DOHH2 (cell line): ENCODE results near the gene TUBB6.

Experiments used
- H3F3A ChIP-seq: fragments of 200-600 bp; sonication (generic), shearing (Covaris generic); 2 replicates; pipeline ENCODE4 v1.6.0; 2016; ENCODE audit warnings: antibody characterized with exemption, mild to moderate bottlenecking; ENCODE audit not compliant: control insufficient read depth, insufficient read depth
- H3K27ac ChIP-seq: fragments of 200-600 bp; sonication (generic); 2 replicates; pipeline ENCODE4 v1.5.1; 2014; ENCODE audit warnings: low read depth, mild to moderate bottlenecking, low read length, moderate library complexity
- H3K27me3 ChIP-seq: fragments of 200-600 bp; sonication (generic); 2 replicates; pipeline ENCODE4 v1.6.1; 2014; ENCODE audit warnings: mild to moderate bottlenecking, low read length, mixed read lengths; ENCODE audit not compliant: control insufficient read depth
- H3K36me3 ChIP-seq: fragments of 200-600 bp; sonication (generic); 2 replicates; pipeline ENCODE4 v1.6.1; 2014; ENCODE audit warnings: mild to moderate bottlenecking, low read length, moderate library complexity, mixed read lengths; ENCODE audit not compliant: control insufficient read depth
- H3K4me1 ChIP-seq: fragments of 200-600 bp; sonication (generic); 2 replicates; pipeline ENCODE4 v1.6.1; 2014; ENCODE audit warnings: mild to moderate bottlenecking, low read length, mixed read lengths; ENCODE audit not compliant: control insufficient read depth
- H3K4me2 ChIP-seq: fragments of 200-600 bp; sonication (generic); 2 replicates; pipeline ENCODE4 v1.6.0; 2014; ENCODE audit warnings: mild to moderate bottlenecking, low read length, moderate library complexity
- H3K4me3 ChIP-seq: fragments of 200-600 bp; sonication (generic); 2 replicates; pipeline ENCODE4 v1.5.1; 2014; ENCODE audit warnings: mild to moderate bottlenecking, low read length, mixed read lengths
- H3K79me2 ChIP-seq: fragments of 200-600 bp; sonication (generic); 2 replicates; pipeline ENCODE4 v1.6.1; 2014; ENCODE audit warnings: mild to moderate bottlenecking, low read length, mixed read lengths; ENCODE audit not compliant: control insufficient read depth
- H3K9me2 ChIP-seq: fragments of 200-600 bp; sonication (generic); replicated peaks from 2 replicates; pipeline ENCODE4 v1.6.1; 2014; ENCODE audit warnings: mild to moderate bottlenecking, low read length, mixed read lengths; ENCODE audit not compliant: control insufficient read depth
- H3K9me3 ChIP-seq: fragments of 200-600 bp; sonication (generic); 2 replicates; pipeline ENCODE4 v1.6.1; 2014; ENCODE audit warnings: antibody characterized with exemption, low read length, mixed read lengths; ENCODE audit not compliant: control insufficient read depth, insufficient read depth
- H4K20me1 ChIP-seq: fragments of 200-600 bp; sonication (generic); 2 replicates; pipeline ENCODE4 v1.6.0; 2014; ENCODE audit warnings: low read depth, mild to moderate bottlenecking, antibody characterized with exemption, low read length, moderate library complexity; ENCODE audit not compliant: control insufficient read depth, insufficient read depth
- CTCF ChIP-seq: fragments of 200-600 bp; sonication (generic); IDR thresholded peaks from one replicate; pipeline ENCODE4 v1.5.1; 2014; ENCODE audit warnings: antibody characterized with exemption, mild to moderate bottlenecking, low read depth, low read length; ENCODE audit not compliant: poor library complexity, severe bottlenecking
- EZH2phosphoT487 ChIP-seq: fragments of 200-600 bp; sonication (generic); IDR thresholded peaks from 2 replicates; pipeline ENCODE4 v1.6.1; 2017; ENCODE audit warnings: borderline replicate concordance, mild to moderate bottlenecking, antibody characterized with exemption, low read length, moderate library complexity, mixed read lengths

TUBB6 gene

GRCh38 chr18:12295389-12296086, 12.5 kb upstream of the TUBB6 start:
- H3K27me3 ChIP-seq, result no peaks in the 10 kb centered on the region
- H3K4me3 ChIP-seq, result no peak overlapping the region
- no peak overlapping the region for H3K4me2 ChIP-seq
- H3K79me2 ChIP-seq, result no peaks in the 10 kb centered on the region
- no peaks in the 10 kb centered on the region for H4K20me1 ChIP-seq
- H3K36me3 ChIP-seq, result no peaks in the 10 kb centered on the region
- H3K27ac ChIP-seq, result no peak overlapping the region
- no peaks in the 10 kb centered on the region for H3F3A ChIP-seq
- TF ChIP-seq CTCF (no peak), EZH2phosphoT487 (no peak)
- no peaks in the 10 kb centered on the region for H3K9me3 ChIP-seq
- no peaks in the 10 kb centered on the region for H3K4me1 ChIP-seq
- H3K9me2 ChIP-seq, result no peaks in the 10 kb centered on the region

- no peaks in the 10 kb centered on the region for H3K27me3 ChIP-seq
- H3K4me3 ChIP-seq, result no peak overlapping the region
- no peaks in the 10 kb centered on the region for H3K79me2 ChIP-seq
- no peaks in the 10 kb centered on the region for H3K9me2 ChIP-seq
- no peaks in the 10 kb centered on the region for H3K9me3 ChIP-seq
- H3K4me2 ChIP-seq, result no peak overlapping the region
- H4K20me1 ChIP-seq, result no peaks in the 10 kb centered on the region
- no peak for TF ChIP-seq EZH2phosphoT487
- no peak for TF ChIP-seq CTCF
- no peak overlapping the region for H3K27ac ChIP-seq
- H3K4me1 ChIP-seq, result no peaks in the 10 kb centered on the region
- H3F3A ChIP-seq, result no peaks in the 10 kb centered on the region
- no peaks in the 10 kb centered on the region for H3K36me3 ChIP-seq
These were observed 12.0 kb upstream of the TUBB6 start for GRCh38 chr18:12296087-12296403.

GRCh38 chr18:12296457-12296856, 11.6 kb upstream of the TUBB6 start:
- Histone ChIP-seq H3K9me3 (no peaks in the 10 kb centered on the region), H3K79me2 (no peaks in the 10 kb centered on the region), H3K9me2 (no peaks in the 10 kb centered on the region), H3K4me2 (no peak overlapping the region), H3K4me3 (no peak overlapping the region), H3F3A (no peaks in the 10 kb centered on the region), H3K36me3 (no peaks in the 10 kb centered on the region), H4K20me1 (no peaks in the 10 kb centered on the region), H3K4me1 (no peaks in the 10 kb centered on the region), H3K27ac (no peak overlapping the region), H3K27me3 (no peaks in the 10 kb centered on the region)
- TF ChIP-seq EZH2phosphoT487, result no peak
- TF ChIP-seq CTCF, result no peak

- Histone ChIP-seq H3K4me2 (no peak overlapping the region), H4K20me1 (no peaks in the 10 kb centered on the region), H3K27ac (no peak overlapping the region), H3K36me3 (no peaks in the 10 kb centered on the region), H3K27me3 (no peaks in the 10 kb centered on the region), H3K4me1 (no peaks in the 10 kb centered on the region), H3K9me3 (no peaks in the 10 kb centered on the region), H3K79me2 (no peaks in the 10 kb centered on the region), H3K4me3 (no peak overlapping the region), H3F3A (no peaks in the 10 kb centered on the region), H3K9me2 (no peaks in the 10 kb centered on the region)
- TF ChIP-seq CTCF, result no peak
These were observed 8.2 kb upstream of the TUBB6 start for GRCh38 chr18:12299862-12300261.
